T-helper 22 cell (primary cell): ENCODE results near the gene DENND6A.
"Not testable (repeated sequence)": the region's sequence is repeated elsewhere in the genome, so short reads cannot be mapped to it uniquely, and the experiment has no call there.

Experiments
- DNase-seq: peaks from one replicate; pipeline ENCODE4 v3.0.0-alpha.2; 2020; ENCODE audit warnings: low read depth

DENND6A gene, protein sequence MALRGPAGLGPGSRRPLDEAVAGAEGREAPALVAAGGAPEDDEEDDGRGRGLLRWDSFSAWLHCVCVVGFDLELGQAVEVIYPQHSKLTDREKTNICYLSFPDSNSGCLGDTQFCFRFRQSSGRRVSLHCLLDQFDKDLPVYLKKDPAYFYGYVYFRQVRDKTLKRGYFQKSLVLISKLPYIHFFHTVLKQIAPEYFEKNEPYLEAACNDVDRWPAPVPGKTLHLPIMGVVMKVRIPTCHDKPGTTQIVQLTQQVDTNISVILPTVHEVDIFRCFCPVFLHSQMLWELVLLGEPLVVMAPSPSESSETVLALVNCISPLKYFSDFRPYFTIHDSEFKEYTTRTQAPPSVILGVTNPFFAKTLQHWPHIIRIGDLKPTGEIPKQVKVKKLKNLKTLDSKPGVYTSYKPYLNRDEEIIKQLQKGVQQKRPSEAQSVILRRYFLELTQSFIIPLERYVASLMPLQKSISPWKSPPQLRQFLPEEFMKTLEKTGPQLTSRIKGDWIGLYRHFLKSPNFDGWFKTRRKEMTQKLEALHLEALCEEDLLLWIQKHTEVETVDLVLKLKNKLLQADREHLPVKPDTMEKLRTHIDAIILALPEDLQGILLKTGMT

DNA sequence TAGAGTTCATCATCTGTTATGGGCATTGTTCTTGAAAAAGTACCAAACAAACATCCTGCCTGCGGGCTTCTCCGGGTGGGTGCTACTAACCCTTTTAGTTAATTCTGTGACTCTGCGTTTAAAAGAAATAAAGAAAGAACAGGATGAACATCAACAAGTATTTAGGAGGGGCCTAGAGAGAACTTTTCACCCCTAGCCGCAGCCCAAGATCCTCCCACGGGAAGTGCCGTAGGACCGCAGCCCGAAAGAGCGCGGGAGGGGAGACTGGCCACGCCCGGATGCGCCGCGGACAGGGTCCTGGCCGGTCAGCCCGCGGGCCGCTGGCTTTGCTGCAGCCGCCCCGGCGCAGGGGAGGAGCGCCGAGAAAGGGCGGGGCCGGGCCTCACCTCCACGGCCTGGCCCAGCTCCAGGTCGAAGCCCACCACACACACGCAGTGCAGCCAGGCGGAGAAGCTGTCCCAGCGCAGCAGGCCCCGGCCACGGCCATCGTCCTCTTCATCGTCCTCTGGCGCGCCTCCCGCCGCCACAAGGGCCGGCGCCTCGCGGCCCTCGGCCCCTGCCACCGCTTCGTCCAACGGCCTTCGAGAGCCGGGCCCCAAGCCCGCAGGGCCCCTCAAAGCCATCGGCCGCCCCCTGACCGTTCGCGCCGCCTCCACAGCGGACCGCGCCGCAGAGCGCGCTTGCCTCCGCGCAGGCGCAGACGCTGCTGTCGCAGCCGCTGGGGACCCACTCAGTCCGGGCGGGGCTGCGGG is at the start of gene DENND6A:
Gene DENND6A, minus strand, starts transcription at position 682 of the 752 bp plus-strand sequence. Its CDS starts 59 bp downstream, at position 623.
- peak; percentile 92 for DNase-seq

DNA sequence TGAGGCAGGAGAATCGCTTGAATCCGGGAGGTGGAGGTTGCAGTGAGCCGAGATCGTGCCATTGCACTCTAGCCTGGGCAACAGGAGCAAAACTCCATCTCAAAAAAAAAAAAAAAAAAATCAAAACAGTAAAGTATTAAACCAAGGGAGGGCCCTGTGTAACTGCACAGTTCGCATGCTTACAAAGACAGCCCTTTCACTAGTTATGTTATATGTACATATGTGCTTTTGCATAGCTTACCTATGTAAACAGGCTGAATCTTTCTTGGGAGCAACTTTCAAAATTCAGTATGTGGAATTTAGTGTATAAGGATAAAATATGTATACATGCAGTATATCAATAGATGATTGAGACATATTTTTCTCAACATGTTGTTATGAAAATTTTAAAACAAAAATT is 47.1 kb upstream of the DENND6A start:
- no peak for DNase-seq

DNA sequence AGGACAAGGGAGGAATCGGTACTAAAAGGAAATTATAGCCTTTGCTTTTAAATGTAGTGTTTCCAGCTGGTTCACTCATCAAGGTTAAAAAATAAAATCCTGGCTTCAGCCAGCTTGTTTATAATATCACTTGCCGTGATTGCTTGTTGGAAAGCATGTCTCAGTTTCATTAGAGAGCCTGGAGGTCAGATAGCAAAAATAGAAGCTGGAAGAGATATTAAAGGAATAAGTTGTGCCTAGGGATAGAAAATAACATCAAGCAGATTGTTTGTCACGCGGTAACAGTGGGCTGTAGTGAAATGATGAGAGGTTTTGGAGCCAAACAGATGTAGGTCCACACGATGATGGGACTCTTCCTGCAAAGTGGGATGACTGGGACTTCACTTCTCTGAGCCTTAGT is 45.5 kb upstream of the DENND6A start:
- no peak for DNase-seq

- no peak for DNase-seq
These were observed 45.0 kb upstream of the DENND6A start for GRCh38 chr3:57737840-57738239.

GRCh38 chr3:57735405-57735804 is 42.5 kb upstream of the DENND6A start:
- no peak for DNase-seq

- no peak for DNase-seq
These were observed 40.9 kb upstream of the DENND6A start for GRCh38 chr3:57733790-57734189.

DNA sequence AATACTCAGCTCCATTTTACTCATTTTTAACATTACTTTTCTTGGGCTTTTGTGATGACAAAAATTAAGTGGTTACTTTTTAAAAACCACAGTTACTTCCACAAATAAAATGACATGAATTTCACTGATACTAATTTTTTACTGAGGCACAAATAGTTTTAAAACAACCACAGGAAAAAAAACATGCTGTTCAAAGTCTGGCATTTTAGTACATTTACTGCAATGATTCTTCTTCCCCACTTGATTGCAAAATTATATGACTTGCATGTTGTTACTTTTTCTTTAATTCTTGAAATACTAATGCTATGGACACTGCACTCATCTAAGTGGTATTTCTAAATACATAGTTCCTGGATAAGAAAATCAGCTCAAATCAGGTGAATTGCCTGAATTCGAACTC is 38.4 kb upstream of the DENND6A start:
- DNase-seq, result no peak

GRCh38 chr3:57730682-57731081 is 37.8 kb upstream of the DENND6A start:
- no peak for DNase-seq

GRCh38 chr3:57729334-57730045 is 36.6 kb upstream of the DENND6A start:
- no peak for DNase-seq

GRCh38 chr3:57727106-57727505 is 34.2 kb upstream of the DENND6A start:
- no peak for DNase-seq

DNA sequence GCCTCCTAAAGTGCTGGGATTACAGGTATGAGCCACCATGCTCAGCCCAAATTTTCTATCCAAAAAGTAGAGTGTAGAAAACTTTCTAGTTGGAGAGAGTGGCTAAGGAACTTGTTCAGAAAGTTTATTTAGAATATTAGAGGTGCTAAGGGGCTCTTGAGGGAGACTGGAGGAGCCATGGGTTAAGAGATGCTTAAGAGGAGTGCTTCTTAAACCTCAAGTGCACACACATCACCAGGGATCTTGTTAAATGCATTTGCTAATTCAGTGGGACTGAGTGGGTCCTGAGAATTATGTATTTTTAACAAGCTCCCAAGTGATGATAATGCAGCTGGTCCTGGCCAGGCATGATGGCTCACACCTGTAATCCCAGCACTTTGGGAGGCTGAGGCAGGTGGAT is 33.5 kb upstream of the DENND6A start:
- no peak for DNase-seq

GRCh38 chr3:57718118-57718517 is 25.2 kb upstream of the DENND6A start:
- DNase-seq, result no peak

- DNase-seq, result no peak
These were observed 24.5 kb upstream of the DENND6A start for GRCh38 chr3:57717205-57717868.

DNA sequence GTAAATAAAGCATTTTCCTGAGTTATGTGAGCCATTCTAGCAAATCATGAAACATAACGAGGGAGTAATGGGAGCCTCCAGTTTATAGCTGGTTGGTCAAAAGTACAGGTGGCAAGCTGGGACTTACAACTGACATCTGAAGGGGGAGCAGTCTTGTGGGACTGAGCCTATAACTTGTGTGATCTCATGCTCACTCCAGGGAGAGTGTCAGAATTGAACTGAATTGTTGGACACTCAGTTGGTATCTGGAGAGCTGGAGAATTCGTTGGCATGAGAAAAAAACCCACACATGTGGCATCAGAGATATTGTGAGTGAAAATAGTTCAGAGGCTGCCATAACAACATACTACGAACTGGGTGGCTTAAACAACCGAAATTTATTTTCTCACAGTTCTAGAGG is 22.8 kb upstream of the DENND6A start:
- DNase-seq, result no peak

- no peak for DNase-seq
These were observed 16.7 kb upstream of the DENND6A start for GRCh38 chr3:57709559-57709958.

- DNase-seq, result no peak
These were observed 16.2 kb upstream of the DENND6A start for GRCh38 chr3:57709031-57709430.

DNA sequence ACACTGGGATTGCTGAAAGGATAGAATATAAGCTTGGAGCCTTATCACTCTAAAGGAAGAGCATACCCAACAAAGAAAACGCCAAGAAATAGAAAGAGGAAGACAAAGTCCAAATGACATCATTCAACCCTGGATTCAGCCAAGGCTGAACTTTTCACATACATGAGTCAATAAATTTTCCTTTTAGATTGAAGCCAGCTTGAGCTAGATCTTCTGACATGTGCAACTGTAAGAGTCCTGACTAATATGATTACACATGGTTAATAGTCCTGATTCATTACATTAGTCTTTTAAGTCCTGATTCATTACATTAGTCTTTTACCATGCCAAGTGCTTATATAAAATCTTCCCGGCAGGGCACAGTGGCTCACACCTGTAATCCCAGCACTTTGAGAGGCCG is 13.6 kb upstream of the DENND6A start:
- DNase-seq, result no peak

- not testable (repeated sequence) for DNase-seq
These were observed 12.5 kb upstream of the DENND6A start for GRCh38 chr3:57705351-57705750.

DNA sequence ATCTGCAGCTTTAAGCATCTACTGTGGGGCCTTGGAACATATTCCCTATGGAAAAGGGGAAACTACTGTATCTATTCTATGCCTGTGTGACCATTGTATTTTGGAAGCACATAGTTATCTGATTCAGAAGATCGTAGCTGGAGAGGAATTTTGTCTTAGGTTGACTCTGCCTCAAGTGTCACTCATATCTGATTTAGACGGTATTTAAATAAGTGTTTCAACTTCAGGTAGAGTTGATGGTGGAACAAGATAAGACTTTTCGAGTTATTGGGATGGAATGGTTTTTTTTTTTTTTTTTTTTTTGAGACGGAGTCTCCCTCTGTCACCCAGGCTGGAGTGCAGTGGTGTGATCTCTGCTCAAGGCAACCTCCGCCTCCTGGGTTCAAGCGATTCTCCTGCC is 8.9 kb upstream of the DENND6A start:
- no peak for DNase-seq

DNA sequence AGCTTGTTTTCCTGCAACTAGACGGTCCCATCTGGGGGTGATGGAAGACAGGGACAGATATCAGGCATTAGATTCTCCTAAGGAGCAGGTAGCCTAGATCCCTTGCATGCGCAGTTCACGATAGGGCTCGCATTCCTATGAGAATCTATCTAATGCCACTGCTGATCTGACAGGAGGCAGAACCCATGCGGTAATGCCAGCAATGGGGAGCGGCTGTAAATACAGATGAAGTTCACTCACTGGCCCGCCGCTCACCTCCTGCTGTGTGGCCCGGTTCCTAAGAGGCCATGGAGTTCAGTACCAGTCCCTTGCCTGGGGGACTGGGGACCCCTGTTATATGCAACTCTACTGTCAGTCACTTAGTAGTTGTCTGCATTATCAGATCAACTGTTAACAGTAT is 7.9 kb upstream of the DENND6A start:
- DNase-seq, result no peak

- no peak for DNase-seq
These were observed 6.7 kb upstream of the DENND6A start for GRCh38 chr3:57699591-57699990.

- DNase-seq, result no peak
These were observed 4.0 kb upstream of the DENND6A start for GRCh38 chr3:57696801-57697321.
